GM21717 (cell line): Measurements from ENCODE around the gene RASGRP4.

Experiments used
- ATAC-seq: cut with Tn5 transposase; IDR thresholded peaks from one replicate; pipeline ENCODE4 v1.9.1; 2021; ENCODE audit warnings: mild to moderate bottlenecking, moderate library complexity; ENCODE audit not compliant: unreplicated experiment

The RASGRP4 gene

GRCh38 chr19:38391911-38392464 is 34.0 kb downstream of the RASGRP4 start:
- no peak for ATAC-seq

- no peak for ATAC-seq
Measured at GRCh38 chr19:38389957-38390924, 35.8 kb downstream of the RASGRP4 start.

GRCh38 chr19:38389101-38389925 is 36.7 kb downstream of the RASGRP4 start:
- ATAC-seq, result no peak

GRCh38 chr19:38388349-38389100 is 37.5 kb downstream of the RASGRP4 start, which contains the start of gene SPRED3:
Gene SPRED3, plus strand, starts transcription at chr19:38388697. Its CDS starts 1,606 bp downstream, at chr19:38390303.
- no peak for ATAC-seq

- no peak for ATAC-seq
Measured at GRCh38 chr19:38387550-38388348, 38.3 kb downstream of the RASGRP4 start, which contains the start of gene GGN. Gene GGN, minus strand, starts transcription at chr19:38388034. Its CDS starts 773 bp downstream, at chr19:38387261.

GRCh38 chr19:38386971-38387549 is 39.0 kb downstream of the RASGRP4 start:
- no peak for ATAC-seq

GRCh38 chr19:38386300-38386970 is 39.6 kb downstream of the RASGRP4 start:
- ATAC-seq, result no peak

- no peak for ATAC-seq
Measured at GRCh38 chr19:38385804-38386257, 40.2 kb downstream of the RASGRP4 start.

- no peak for ATAC-seq
Measured at GRCh38 chr19:38385057-38385803, 40.8 kb downstream of the RASGRP4 start.

GRCh38 chr19:38384209-38385027 is 41.6 kb downstream of the RASGRP4 start:
- no peak for ATAC-seq

GRCh38 chr19:38383743-38384142 is 42.3 kb downstream of the RASGRP4 start:
- ATAC-seq, result no peak

- no peak for ATAC-seq
Measured at GRCh38 chr19:38383184-38383583, 42.8 kb downstream of the RASGRP4 start.

- no peak for ATAC-seq
Measured at GRCh38 chr19:38381138-38381537, 44.9 kb downstream of the RASGRP4 start.

GRCh38 chr19:38378866-38379265 is 47.2 kb downstream of the RASGRP4 start:
- no peak for ATAC-seq

GRCh38 chr19:38377052-38377451 is 49.0 kb downstream of the RASGRP4 start:
- no peak for ATAC-seq

GRCh38 chr19:38376576-38376975 is 49.4 kb downstream of the RASGRP4 start:
- ATAC-seq, result no peak

- no peak for ATAC-seq
Measured at GRCh38 chr19:38375748-38376147, 50.3 kb downstream of the RASGRP4 start.
